Measurements from ENCODE around the gene PCBP4.

PCBP4 gene
- 8.0 to 27.5 (median 14.8) reads per million in 9 experiments for total RNA-seq

DNA sequence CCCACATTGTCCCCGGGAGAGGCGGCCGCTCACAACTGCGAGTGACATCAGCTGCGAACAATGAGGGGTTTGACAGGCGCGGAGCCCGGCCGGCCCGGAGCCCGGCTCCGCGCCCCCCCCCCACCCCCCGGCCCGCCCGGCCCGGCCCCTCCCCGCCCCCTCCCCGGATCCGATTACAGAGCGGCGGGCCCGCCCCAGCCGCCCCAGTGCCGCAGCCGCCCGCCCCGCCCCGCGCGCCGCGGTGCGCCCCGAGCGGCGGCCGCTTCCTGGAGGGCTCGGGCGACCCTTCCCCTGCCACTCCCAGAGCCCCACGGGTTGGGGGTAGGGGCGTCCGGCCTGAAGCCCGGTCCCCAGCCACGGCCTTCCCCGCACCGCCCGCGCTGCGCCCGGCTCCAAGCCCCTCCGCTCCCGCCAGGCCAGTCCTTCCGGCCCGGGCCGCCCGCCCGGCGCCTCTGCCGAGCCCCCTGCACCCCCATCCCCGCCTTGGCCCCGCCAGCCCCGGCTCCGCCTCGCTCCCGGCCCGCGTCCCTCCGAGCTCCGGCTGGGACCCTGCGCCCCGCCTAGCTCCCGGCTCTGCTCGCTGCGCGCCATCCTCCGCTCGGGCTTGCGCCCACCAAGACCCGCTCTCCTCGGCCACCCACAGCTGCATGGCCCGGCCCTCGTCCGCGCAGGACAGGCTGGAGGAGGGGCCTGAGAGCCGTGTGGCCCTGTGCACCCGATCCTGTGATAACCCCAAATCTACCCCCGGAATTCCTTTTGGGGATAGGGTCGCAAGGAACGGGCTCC lies at the start of gene PCBP4:
TSS of gene PCBP4 (minus strand) at position 71 of the 786 bp plus-strand sequence. CDS start 6,214 bp downstream, outside the sequence.
- H3K27ac Mint-ChIP-seq, result peak within 1 kb of the TSS; percentile 62 to 91
- peaks cover 0 to 8% of the 10 kb centered on the region in 2 donors for H3K27me3 Mint-ChIP-seq
- DNase-seq (no peak), ATAC-seq (replicated peaks) (peak; percentile 73)
- no peaks in the 10 kb centered on the region for H3K36me3 Mint-ChIP-seq (ENCODE audit: insufficient read depth)
- peak within 1 kb of the TSS; percentile 89 to 90 for H3K4me3 Mint-ChIP-seq
- H3K4me1 Mint-ChIP-seq (ENCODE audit: low read depth in 2 of 2), result peaks cover 20 to 34% of the 10 kb centered on the region in 2 donors
- no peaks in the 10 kb centered on the region for H3K9me3 Mint-ChIP-seq

DNA sequence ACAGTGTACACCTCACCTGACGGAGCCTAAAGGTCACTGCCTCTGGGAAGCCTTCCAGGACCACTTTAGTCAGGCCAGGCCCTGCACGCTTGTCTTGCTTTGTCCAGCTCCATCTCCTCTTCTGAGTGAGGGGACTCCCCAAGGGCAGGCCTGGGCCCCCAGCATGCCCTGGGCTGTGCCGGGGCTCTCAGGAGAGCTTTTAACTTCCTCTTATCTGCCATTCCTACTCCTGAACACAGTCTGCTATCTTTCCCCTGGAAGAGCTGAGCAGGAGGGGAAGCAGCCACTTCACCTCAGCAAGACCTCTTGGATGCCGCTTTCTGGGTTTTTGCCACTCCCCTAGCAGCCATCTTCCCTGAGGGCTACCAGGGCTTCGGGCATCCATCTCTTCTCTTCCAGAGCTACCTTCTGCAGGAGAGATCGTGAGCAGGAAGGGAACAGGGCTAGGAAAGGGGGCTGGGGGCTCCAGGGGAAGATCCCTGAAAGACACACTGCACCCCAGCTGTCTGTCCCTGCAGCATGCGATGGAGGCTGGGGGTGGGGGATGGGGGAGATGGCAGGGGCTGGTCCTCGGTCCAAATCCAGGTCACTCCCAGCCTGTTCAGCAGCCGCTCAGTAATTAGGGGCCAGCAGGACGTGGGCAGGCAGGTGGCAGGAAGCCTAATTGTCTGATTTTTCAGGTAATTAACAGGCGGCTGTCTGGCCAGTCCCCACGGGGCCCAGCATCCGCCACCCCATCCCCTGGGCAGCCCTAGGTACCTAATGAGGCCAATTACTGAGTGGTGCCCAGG lies 48.4 kb upstream of the PCBP4 start:
- no peaks in the 10 kb centered on the region for H3K36me3 Mint-ChIP-seq (ENCODE audit: insufficient read depth)
- H3K27me3 Mint-ChIP-seq, result no peaks in the 10 kb centered on the region
- H3K4me1 Mint-ChIP-seq (ENCODE audit: low read depth in 2 of 2), result no peaks in the 10 kb centered on the region
- no peaks in the 10 kb centered on the region for H3K9me3 Mint-ChIP-seq
- no peak overlapping the region for H3K4me3 Mint-ChIP-seq
- no peak for ATAC-seq (replicated peaks)
- no peak for DNase-seq
- H3K27ac Mint-ChIP-seq, result no peak overlapping the region

- Mint-ChIP-seq H3K9me3 (no peaks in the 10 kb centered on the region), H3K27ac (no peak overlapping the region), H3K4me3 (no peak overlapping the region), H3K4me1 (ENCODE audit: low read depth in 2 of 2) (no peaks in the 10 kb centered on the region), H3K36me3 (ENCODE audit: insufficient read depth) (no peaks in the 10 kb centered on the region), H3K27me3 (no peaks in the 10 kb centered on the region)
- ATAC-seq (replicated peaks) (no peak), DNase-seq (no peak)
These were observed 47.4 kb upstream of the PCBP4 start for GRCh38 chr3:52014613-52015012.

DNA sequence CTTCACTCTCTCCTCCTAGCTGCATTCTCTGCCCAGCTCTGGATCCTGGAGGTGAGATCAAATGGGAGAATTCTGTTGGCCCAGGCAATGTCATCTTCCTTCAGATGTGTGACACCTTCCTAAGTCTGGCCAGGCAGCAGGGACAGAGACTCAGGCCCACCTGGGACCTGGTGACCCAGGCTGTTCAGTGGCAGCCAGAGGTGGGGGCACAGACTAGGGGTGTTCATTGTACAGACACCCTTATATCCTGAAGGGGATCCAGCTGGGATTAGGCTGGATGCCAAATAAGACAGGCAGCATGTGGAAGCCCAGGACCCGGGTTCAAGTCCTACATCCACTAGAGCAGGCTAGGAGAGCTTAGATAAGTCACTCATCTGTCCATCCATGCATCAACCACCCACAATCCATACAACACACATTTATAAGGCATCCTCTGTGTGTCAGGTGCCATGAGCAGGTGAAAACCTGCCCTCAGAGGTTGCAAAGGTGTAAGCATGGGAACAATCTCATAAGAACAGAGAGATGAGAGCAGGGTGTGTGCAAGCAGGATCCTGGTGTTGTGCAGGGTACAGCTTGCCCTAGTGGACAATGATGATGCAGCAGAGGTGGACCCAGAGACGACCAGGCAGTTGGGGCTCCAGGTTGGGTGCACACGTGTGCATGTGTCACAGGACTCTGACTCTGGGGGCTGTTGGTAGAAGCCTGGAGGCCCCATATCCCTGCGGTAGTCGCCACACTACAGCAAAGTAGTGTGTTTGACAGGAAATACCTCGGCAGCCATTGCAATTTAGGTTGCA lies 46.7 kb upstream of the PCBP4 start:
- no peak overlapping the region for H3K27ac Mint-ChIP-seq
- ATAC-seq (replicated peaks), result no peak
- H3K9me3 Mint-ChIP-seq, result no peaks in the 10 kb centered on the region
- no peak overlapping the region for H3K4me3 Mint-ChIP-seq
- H3K4me1 Mint-ChIP-seq (ENCODE audit: low read depth in 2 of 2), result no peaks in the 10 kb centered on the region
- DNase-seq, result no peak
- no peaks in the 10 kb centered on the region for H3K27me3 Mint-ChIP-seq
- no peaks in the 10 kb centered on the region for H3K36me3 Mint-ChIP-seq (ENCODE audit: insufficient read depth)

DNA sequence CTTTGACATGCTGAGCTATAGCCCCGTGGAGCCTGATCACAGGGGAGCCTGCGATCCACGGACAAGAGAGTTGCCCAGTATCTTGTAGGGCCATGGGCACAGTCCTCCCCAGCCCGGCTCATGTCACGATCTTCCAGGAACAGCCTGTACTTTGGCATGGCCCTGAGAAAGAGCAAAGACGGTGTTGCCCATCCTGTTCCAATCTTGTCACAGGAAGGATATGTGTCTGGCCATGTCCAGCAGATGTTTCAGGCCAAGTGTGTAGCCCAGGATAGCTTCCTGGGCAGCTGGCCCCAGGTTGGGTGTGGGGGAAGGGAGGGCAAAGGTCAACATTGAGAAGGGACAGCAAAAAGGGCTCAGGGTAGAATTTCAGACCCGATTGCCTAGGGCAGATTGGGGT lies 45.4 kb upstream of the PCBP4 start:
- Mint-ChIP-seq H3K27ac (no peak overlapping the region), H3K27me3 (no peaks in the 10 kb centered on the region), H3K9me3 (no peaks in the 10 kb centered on the region), H3K36me3 (ENCODE audit: insufficient read depth) (no peaks in the 10 kb centered on the region), H3K4me1 (ENCODE audit: low read depth in 2 of 2) (no peaks in the 10 kb centered on the region), H3K4me3 (no peak overlapping the region)
- DNase-seq (no peak), ATAC-seq (replicated peaks) (no peak)

DNA sequence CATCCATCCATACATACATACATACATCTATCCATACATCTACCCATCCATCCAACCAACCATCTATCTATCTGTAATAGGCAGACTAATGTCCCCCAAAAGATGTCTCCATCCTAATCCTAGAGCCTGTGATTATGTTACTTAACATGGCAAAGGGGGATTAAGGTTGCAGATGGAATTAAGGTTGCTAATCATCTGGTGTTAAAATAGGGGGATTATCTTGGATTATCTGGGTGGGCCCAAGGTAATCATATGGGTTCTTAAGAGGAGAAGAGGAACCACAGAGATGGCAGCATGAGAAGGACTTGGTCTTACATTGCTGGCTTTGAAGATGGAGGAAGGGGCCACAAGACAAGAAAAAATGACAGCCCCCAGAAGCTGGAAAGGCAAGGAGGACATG lies 43.2 kb upstream of the PCBP4 start:
- Mint-ChIP-seq H3K27ac (no peak overlapping the region), H3K4me1 (ENCODE audit: low read depth in 2 of 2) (no peaks in the 10 kb centered on the region), H3K27me3 (no peaks in the 10 kb centered on the region), H3K4me3 (no peak overlapping the region), H3K36me3 (ENCODE audit: insufficient read depth) (no peaks in the 10 kb centered on the region), H3K9me3 (no peaks in the 10 kb centered on the region)
- DNase-seq (no peak), ATAC-seq (replicated peaks) (no peak)

GRCh38 chr3:52007291-52007690 lies 40.0 kb upstream of the PCBP4 start:
- Mint-ChIP-seq H3K4me1 (ENCODE audit: low read depth in 2 of 2) (no peaks in the 10 kb centered on the region), H3K36me3 (ENCODE audit: insufficient read depth) (no peaks in the 10 kb centered on the region), H3K27ac (no peak overlapping the region), H3K9me3 (no peaks in the 10 kb centered on the region), H3K4me3 (no peak overlapping the region), H3K27me3 (no peaks in the 10 kb centered on the region)
- DNase-seq (no peak), ATAC-seq (replicated peaks) (no peak)

DNA sequence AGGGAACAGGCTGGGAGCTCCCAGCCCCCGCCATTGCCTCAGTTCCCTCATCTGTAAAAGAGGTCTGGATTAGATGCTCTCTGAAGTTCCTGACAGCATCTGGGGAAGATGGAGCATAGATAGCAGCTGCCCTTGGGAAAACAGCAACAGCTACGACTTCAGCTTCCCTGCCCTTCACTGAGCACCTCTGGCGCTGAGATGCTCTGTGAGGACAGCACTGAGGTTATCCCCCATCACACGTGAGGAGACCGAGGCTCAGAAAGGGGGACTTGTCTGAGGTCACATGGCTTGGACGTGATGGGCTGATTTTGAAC lies 39.5 kb upstream of the PCBP4 start:
- no peaks in the 10 kb centered on the region for H3K9me3 Mint-ChIP-seq
- H3K27me3 Mint-ChIP-seq, result no peaks in the 10 kb centered on the region
- no peaks in the 10 kb centered on the region for H3K36me3 Mint-ChIP-seq (ENCODE audit: insufficient read depth)
- peaks cover 3% of the 10 kb centered on the region in 2 donors for H3K4me1 Mint-ChIP-seq (ENCODE audit: low read depth in 2 of 2)
- DNase-seq (no peak), ATAC-seq (replicated peaks) (no peak)
- H3K27ac Mint-ChIP-seq, result no peak overlapping the region
- no peak overlapping the region for H3K4me3 Mint-ChIP-seq

GRCh38 chr3:52006017-52006819 lies 39.0 kb upstream of the PCBP4 start:
- Mint-ChIP-seq H3K9me3 (no peaks in the 10 kb centered on the region), H3K4me3 (no peak overlapping the region), H3K4me1 (ENCODE audit: low read depth in 2 of 2) (peaks cover 7% of the 10 kb centered on the region in 2 donors), H3K27me3 (no peaks in the 10 kb centered on the region), H3K27ac (peak overlapping the region in 1 of 2 donors; percentile 78), H3K36me3 (ENCODE audit: insufficient read depth) (no peaks in the 10 kb centered on the region)
- ATAC-seq (replicated peaks) (no peak), DNase-seq (no peak)

GRCh38 chr3:52005571-52005986 lies 38.3 kb upstream of the PCBP4 start:
- Mint-ChIP-seq H3K27ac (peak overlapping the region in 1 of 2 donors; percentile 78), H3K36me3 (ENCODE audit: insufficient read depth) (no peaks in the 10 kb centered on the region), H3K9me3 (no peaks in the 10 kb centered on the region), H3K4me3 (no peak overlapping the region), H3K27me3 (no peaks in the 10 kb centered on the region), H3K4me1 (ENCODE audit: low read depth in 2 of 2) (peaks cover 7% of the 10 kb centered on the region in 2 donors)
- DNase-seq (no peak), ATAC-seq (replicated peaks) (no peak)

DNA sequence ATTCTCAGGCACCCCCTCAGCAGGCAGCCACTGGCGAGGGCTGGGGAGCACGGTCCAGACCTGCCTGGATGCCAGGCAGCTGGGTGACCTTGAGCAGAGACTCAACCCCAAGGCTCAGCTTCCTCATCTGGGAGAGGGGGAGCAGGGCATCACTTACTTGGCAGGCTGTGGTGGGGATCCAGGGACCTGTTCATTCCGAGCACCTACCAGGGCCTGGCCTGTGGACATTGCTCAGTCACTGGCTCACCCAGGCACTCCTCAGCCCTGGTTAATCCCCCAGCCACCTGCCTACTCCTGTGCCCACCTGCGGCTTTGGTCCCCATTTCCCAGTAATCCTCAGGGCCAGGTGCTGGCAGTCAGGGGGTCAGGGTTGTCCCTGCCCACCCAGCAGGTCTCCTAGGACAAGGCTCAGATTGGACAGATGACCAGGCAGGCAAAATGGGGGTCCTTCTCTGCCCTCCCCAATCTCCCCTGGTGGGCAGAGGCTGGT lies 37.7 kb upstream of the PCBP4 start:
- Mint-ChIP-seq H3K4me3 (no peak overlapping the region), H3K9me3 (no peaks in the 10 kb centered on the region), H3K27ac (no peak overlapping the region), H3K4me1 (ENCODE audit: low read depth in 2 of 2) (peaks cover 7% of the 10 kb centered on the region in 2 donors), H3K27me3 (no peaks in the 10 kb centered on the region), H3K36me3 (ENCODE audit: insufficient read depth) (no peaks in the 10 kb centered on the region)
- ATAC-seq (replicated peaks) (no peak), DNase-seq (no peak)

DNA sequence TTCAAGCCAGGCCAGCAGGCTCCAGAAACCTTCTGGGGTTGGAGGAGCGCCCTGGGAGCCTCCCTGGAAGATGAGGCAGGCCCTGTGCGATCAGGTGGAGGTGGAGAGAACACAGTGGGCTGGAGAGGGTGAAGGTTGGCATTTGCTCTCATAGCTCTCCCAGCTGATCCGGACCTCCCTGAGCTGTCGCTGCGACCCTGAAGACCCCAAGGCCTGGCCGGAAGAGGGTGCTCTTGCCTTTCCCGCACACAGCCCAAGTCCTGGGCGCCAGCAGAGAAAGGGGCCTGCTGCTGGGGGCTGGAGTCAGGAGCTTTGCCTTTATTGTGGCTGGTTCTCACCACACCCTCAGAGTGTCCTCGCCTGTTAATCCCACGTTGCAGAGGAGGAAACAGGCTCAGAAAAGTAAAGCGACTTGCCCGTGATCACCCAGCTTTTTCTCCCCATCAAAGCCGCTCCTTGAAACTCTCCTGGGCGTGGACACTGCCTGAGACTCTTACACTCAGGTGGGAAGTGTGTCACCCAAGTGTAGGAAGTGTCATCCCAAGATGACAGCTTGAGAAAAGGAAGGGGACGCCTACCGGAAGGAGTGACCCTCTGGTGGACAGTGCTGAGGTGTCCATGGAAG lies 37.0 kb upstream of the PCBP4 start:
- no peak overlapping the region for H3K27ac Mint-ChIP-seq
- H3K4me1 Mint-ChIP-seq (ENCODE audit: low read depth in 2 of 2), result peaks cover 7% of the 10 kb centered on the region in 2 donors
- H3K27me3 Mint-ChIP-seq, result no peaks in the 10 kb centered on the region
- H3K4me3 Mint-ChIP-seq, result no peak overlapping the region
- no peaks in the 10 kb centered on the region for H3K9me3 Mint-ChIP-seq
- no peaks in the 10 kb centered on the region for H3K36me3 Mint-ChIP-seq (ENCODE audit: insufficient read depth)
- ATAC-seq (replicated peaks), result no peak
- DNase-seq, result no peak
